ENCODE results near the gene SMAD2. TPM values are rescaled to one million over a fixed set of nuclear protein-coding genes. Genes with fewer than 3 reads are reported as not detected.

SMAD2 gene
- total and polyA plus RNA-seq, 9 of the 15 experiments (the other 6 are each of a cell fraction or from before 2014, with no cell fraction given), result 9.2 to 49.6 (median 33.7) TPM

- TF ChIP-seq MGA (IDR thresholded peaks at IDR 0.05) (peak; percentile 97), BRD9 (IDR thresholded peaks at IDR 0.05; ENCODE audit: low read depth, partially characterized antibody) (no peak), ZNF146 (CRISPR knock-in tag; IDR thresholded peaks at IDR 0.05; ENCODE audit: unreplicated experiment) (peak; percentile 18), SUPT5H (IDR thresholded peaks at IDR 0.05) (peak; percentile 68)
Measured at GRCh38 chr18:47930931-47931717, 665 bp upstream of the SMAD2 start (continued).
